Measurements from ENCODE around the gene CCN5.

The CCN5 gene

DNA sequence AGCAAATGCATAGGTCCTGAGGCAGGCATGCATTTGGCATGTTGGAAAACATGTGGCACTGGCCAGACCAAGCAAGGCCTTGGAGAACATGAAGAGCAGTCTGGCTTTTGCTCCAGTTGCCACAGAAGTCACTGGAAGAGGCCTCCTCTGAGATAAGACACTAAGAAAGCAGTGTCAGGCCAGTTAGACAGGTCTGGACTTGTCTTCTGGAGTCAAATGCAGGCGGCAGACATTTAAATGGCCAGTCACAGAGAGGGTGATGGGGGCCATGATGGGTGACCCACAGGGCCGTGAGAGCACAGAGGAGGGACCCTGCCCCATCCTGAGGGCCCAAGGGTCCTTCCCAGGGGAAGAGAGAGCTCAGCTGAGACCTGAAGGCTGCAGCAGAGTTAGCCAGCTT, 36.9 kb upstream of the CCN5 start:
- TF ChIP-seq EZH2phosphoT487 (conservative IDR thresholded peaks at IDR 0.05; ENCODE audit: low read length): no peak
- TF ChIP-seq, protein P1, sequence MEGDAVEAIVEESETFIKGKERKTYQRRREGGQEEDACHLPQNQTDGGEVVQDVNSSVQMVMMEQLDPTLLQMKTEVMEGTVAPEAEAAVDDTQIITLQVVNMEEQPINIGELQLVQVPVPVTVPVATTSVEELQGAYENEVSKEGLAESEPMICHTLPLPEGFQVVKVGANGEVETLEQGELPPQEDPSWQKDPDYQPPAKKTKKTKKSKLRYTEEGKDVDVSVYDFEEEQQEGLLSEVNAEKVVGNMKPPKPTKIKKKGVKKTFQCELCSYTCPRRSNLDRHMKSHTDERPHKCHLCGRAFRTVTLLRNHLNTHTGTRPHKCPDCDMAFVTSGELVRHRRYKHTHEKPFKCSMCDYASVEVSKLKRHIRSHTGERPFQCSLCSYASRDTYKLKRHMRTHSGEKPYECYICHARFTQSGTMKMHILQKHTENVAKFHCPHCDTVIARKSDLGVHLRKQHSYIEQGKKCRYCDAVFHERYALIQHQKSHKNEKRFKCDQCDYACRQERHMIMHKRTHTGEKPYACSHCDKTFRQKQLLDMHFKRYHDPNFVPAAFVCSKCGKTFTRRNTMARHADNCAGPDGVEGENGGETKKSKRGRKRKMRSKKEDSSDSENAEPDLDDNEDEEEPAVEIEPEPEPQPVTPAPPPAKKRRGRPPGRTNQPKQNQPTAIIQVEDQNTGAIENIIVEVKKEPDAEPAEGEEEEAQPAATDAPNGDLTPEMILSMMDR (IDR thresholded peaks at IDR 0.05; ENCODE audit: insufficient read depth, low read length, poor library complexity, severe bottlenecking): no peak
- no peak overlapping the region for H3K4me2 ChIP-seq (ENCODE audit: low read depth, low read length, poor library complexity, severe bottlenecking)
- H3K36me3 ChIP-seq (ENCODE audit: low read length): no peaks in the 10 kb centered on the region
- H3F3A ChIP-seq (ENCODE audit: insufficient read depth): no peaks in the 10 kb centered on the region
- no peak overlapping the region for H2AFZ ChIP-seq (ENCODE audit: low read depth, low read length, severe bottlenecking)
- H3K4me3 ChIP-seq (ENCODE audit: insufficient read depth, low read length, poor library complexity, severe bottlenecking): no peak overlapping the region
- no peaks in the 10 kb centered on the region for H3K27me3 ChIP-seq (ENCODE audit: low read length)
- H3K9ac ChIP-seq (ENCODE audit: low read length): no peak overlapping the region
- H3K27ac ChIP-seq (ENCODE audit: low read depth, low read length): no peak overlapping the region
- H3K9me3 ChIP-seq (ENCODE audit: insufficient read depth, low read length): no peaks in the 10 kb centered on the region
- no peaks in the 10 kb centered on the region for H3K9me2 ChIP-seq (replicated peaks; ENCODE audit: insufficient read depth, low read length)
- no peaks in the 10 kb centered on the region for H4K20me1 ChIP-seq (ENCODE audit: low read depth, low read length)
- H3K79me2 ChIP-seq (ENCODE audit: insufficient read depth, low read length): no peaks in the 10 kb centered on the region

DNA sequence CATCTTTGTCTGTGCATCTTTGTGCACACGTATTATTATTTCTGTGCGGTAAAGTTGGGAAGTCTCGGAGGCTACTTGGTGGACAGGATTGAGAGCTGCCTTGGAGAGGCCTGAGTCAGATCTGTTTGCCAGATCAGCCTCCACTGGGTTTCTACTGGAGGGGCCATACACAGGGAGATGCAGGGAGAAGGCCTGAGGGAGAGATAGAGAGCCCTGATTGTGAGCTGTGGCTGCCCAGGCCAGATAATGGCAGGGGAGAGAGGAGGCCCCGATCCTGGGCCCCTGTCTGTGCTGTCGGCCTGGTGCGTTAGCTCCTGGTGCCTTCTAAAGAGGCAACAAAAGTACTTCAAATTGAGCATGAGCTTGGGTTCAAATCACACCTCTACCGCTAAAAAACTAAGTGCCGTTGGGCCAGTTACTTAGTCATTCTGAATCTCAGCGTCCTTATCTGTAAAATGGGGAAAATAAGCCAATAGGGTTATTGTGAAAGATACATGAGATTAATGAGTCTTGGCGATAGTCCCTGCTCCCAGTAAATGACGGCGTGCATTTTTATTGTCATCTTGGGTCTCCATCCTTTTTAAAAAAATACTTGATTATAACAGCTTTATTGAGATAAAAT, 36.1 kb upstream of the CCN5 start:
- Histone ChIP-seq H3K9me3 (ENCODE audit: insufficient read depth, low read length) (no peaks in the 10 kb centered on the region), H3F3A (ENCODE audit: insufficient read depth) (no peaks in the 10 kb centered on the region), H3K79me2 (ENCODE audit: insufficient read depth, low read length) (no peaks in the 10 kb centered on the region), H3K9me2 (replicated peaks; ENCODE audit: insufficient read depth, low read length) (no peaks in the 10 kb centered on the region), H3K9ac (ENCODE audit: low read length) (no peak overlapping the region), H3K27ac (ENCODE audit: low read depth, low read length) (no peak overlapping the region), H2AFZ (ENCODE audit: low read depth, low read length, severe bottlenecking) (no peak overlapping the region), H3K27me3 (ENCODE audit: low read length) (no peaks in the 10 kb centered on the region), H4K20me1 (ENCODE audit: low read depth, low read length) (no peaks in the 10 kb centered on the region), H3K4me2 (ENCODE audit: low read depth, low read length, poor library complexity, severe bottlenecking) (no peak overlapping the region), H3K36me3 (ENCODE audit: low read length) (no peaks in the 10 kb centered on the region), H3K4me3 (ENCODE audit: insufficient read depth, low read length, poor library complexity, severe bottlenecking) (no peak overlapping the region)
- no peak for TF ChIP-seq EZH2phosphoT487 (conservative IDR thresholded peaks at IDR 0.05; ENCODE audit: low read length)

DNA sequence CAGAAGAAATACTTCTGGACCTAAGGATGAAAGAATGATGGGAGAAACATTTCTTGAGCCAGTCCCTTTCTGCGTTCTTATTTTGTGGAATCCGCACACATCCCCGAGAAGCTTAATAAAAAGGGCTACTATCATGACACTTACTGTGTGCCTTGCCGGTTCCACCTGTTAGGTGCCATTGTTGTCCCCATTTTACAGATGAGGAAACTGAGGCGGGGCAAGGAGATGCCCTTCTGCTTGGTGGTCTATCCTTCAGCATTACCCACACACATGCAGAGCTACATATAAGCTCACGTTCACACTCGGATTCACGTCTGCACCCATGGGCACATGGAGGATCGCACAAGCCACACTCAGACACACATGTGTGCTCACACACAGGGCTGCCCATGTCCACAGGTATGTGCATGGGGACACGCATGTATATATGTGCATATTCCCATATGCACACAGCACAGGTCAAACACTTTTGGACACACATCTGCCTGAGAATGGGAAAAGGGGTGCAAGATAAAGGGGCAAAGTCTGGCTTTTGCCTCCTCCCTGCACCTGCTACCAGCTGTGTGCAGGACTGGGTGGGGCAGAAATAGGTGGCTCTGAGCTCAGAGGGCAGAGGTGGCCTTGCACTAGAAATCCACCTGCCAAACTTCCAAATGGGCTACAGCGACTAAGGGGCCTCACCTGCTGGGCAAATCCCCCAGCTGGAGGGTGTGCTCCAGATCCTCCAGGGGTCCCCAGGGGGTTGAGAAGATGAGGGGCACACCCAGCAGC, 33.2 kb upstream of the CCN5 start:
- no peak for TF ChIP-seq EZH2phosphoT487 (conservative IDR thresholded peaks at IDR 0.05; ENCODE audit: low read length)
- TF ChIP-seq, protein P1 (IDR thresholded peaks at IDR 0.05; ENCODE audit: insufficient read depth, low read length, poor library complexity, severe bottlenecking): no peak
- H3K79me2 ChIP-seq (ENCODE audit: insufficient read depth, low read length): no peaks in the 10 kb centered on the region

More for the DNA sequence above, 33.2 kb upstream of the CCN5 start:
- Histone ChIP-seq H3K27ac (ENCODE audit: low read depth, low read length) (no peak overlapping the region), H4K20me1 (ENCODE audit: low read depth, low read length) (no peaks in the 10 kb centered on the region), H3K27me3 (ENCODE audit: low read length) (no peaks in the 10 kb centered on the region), H3K9ac (ENCODE audit: low read length) (no peak overlapping the region), H3F3A (ENCODE audit: insufficient read depth) (no peaks in the 10 kb centered on the region), H3K9me3 (ENCODE audit: insufficient read depth, low read length) (no peaks in the 10 kb centered on the region), H3K4me3 (ENCODE audit: insufficient read depth, low read length, poor library complexity, severe bottlenecking) (no peak overlapping the region), H3K36me3 (ENCODE audit: low read length) (no peaks in the 10 kb centered on the region), H3K4me2 (ENCODE audit: low read depth, low read length, poor library complexity, severe bottlenecking) (no peak overlapping the region), H3K9me2 (replicated peaks; ENCODE audit: insufficient read depth, low read length) (no peaks in the 10 kb centered on the region), H2AFZ (ENCODE audit: low read depth, low read length, severe bottlenecking) (no peak overlapping the region)
